ENCODE results near the gene UBASH3B.

UBASH3B gene

DNA sequence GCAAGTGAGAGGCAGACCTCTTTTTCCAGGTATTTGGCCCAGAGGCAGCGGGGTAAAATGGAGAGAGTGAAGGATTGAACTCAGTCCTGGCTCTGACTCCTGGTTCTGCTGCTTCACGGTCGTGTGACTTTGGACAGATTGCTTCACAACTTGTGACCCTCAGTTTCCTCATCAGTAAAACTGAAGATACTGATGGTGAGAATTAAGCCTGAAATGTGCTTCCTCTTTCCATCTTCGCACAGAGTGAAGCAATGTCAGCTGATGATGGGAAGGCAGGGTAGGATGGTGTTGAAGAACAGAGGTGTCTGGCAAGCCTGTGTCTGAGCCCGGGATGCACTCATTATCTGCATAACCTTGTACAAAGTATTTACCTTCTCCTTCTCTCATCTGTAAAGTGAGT is 59.0 kb downstream of the UBASH3B start:
- TF ChIP-seq GABPA (IDR thresholded peaks at IDR 0.05; ENCODE audit: low read depth) = no peak
- TF ChIP-seq, protein P1, sequence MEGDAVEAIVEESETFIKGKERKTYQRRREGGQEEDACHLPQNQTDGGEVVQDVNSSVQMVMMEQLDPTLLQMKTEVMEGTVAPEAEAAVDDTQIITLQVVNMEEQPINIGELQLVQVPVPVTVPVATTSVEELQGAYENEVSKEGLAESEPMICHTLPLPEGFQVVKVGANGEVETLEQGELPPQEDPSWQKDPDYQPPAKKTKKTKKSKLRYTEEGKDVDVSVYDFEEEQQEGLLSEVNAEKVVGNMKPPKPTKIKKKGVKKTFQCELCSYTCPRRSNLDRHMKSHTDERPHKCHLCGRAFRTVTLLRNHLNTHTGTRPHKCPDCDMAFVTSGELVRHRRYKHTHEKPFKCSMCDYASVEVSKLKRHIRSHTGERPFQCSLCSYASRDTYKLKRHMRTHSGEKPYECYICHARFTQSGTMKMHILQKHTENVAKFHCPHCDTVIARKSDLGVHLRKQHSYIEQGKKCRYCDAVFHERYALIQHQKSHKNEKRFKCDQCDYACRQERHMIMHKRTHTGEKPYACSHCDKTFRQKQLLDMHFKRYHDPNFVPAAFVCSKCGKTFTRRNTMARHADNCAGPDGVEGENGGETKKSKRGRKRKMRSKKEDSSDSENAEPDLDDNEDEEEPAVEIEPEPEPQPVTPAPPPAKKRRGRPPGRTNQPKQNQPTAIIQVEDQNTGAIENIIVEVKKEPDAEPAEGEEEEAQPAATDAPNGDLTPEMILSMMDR (IDR thresholded peaks at IDR 0.05; ENCODE audit: insufficient read depth, low read length) = no peak
- peak; percentile 79 for TF ChIP-seq POLR2AphosphoS5 (IDR thresholded peaks at IDR 0.05; ENCODE audit: low read depth)
- peak; percentile 76; the same call in 1 of the 2 replicates for TF ChIP-seq SPI1 (IDR thresholded peaks at IDR 0.05; ENCODE audit: borderline replicate concordance, low read depth)
- TF ChIP-seq, protein P2, sequence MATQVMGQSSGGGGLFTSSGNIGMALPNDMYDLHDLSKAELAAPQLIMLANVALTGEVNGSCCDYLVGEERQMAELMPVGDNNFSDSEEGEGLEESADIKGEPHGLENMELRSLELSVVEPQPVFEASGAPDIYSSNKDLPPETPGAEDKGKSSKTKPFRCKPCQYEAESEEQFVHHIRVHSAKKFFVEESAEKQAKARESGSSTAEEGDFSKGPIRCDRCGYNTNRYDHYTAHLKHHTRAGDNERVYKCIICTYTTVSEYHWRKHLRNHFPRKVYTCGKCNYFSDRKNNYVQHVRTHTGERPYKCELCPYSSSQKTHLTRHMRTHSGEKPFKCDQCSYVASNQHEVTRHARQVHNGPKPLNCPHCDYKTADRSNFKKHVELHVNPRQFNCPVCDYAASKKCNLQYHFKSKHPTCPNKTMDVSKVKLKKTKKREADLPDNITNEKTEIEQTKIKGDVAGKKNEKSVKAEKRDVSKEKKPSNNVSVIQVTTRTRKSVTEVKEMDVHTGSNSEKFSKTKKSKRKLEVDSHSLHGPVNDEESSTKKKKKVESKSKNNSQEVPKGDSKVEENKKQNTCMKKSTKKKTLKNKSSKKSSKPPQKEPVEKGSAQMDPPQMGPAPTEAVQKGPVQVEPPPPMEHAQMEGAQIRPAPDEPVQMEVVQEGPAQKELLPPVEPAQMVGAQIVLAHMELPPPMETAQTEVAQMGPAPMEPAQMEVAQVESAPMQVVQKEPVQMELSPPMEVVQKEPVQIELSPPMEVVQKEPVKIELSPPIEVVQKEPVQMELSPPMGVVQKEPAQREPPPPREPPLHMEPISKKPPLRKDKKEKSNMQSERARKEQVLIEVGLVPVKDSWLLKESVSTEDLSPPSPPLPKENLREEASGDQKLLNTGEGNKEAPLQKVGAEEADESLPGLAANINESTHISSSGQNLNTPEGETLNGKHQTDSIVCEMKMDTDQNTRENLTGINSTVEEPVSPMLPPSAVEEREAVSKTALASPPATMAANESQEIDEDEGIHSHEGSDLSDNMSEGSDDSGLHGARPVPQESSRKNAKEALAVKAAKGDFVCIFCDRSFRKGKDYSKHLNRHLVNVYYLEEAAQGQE (IDR thresholded peaks at IDR 0.05; ENCODE audit: insufficient replicate concordance, low read depth) = no peak
- Histone ChIP-seq H3K27me3 (ENCODE audit: insufficient read depth, poor library complexity, severe bottlenecking) (no peaks in the 10 kb centered on the region), H3K4me3 (replicated peaks; ENCODE audit: insufficient read depth, low read length) (no peak overlapping the region), H3K27ac (replicated peaks) (peak overlapping the region; percentile 74)
- DNase-seq (ENCODE audit: low read depth in 1 of 2, low spot score in 1 of 2) = peak; percentile 88 to 89

DNA sequence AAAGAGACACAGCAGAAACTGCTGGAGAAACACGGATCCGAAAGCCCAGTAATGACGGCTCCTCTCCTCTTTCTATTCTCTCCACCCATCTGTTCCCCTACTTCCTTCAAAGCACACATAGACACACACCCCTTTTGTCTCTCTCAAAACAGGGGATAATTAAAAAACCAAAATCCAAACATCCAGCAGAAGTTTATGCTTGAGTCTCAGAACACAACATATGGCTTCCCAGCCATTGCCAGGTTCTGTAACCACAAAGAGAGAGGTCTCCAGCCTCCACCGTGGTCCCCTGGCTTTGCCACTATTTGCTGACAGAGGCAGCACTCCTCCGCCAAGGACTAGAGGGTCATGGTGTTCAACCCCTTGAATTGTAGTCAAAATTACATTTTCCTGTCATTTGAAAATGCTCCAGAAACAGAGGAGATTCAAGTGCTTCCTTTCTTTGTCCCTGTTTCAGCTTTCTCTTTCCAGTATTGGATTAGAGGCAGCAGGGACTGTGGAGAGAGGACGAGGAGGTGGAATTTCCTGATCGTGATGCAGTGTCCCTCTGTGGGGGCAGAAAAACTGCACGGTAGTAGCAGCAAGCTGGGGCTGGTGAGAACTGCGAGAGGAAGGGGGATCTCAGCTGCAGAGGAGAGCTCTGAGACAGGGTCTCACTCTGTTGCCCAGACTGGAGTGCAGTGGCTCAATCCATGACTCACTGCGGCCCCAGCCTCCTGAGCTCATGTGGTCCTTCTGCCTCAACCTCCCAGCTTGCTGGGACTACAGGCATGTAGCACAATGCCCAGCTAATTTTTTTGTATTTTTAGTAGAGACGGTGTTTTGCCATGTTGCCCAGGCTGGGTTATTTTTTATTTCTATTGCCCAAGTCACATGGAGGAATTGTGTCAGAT is 60.3 kb downstream of the UBASH3B start:
- no peak for DNase-seq (ENCODE audit: low read depth in 1 of 2, low spot score in 1 of 2)
- no peaks in the 10 kb centered on the region for H3K27me3 ChIP-seq (ENCODE audit: insufficient read depth, poor library complexity, severe bottlenecking)

DNA sequence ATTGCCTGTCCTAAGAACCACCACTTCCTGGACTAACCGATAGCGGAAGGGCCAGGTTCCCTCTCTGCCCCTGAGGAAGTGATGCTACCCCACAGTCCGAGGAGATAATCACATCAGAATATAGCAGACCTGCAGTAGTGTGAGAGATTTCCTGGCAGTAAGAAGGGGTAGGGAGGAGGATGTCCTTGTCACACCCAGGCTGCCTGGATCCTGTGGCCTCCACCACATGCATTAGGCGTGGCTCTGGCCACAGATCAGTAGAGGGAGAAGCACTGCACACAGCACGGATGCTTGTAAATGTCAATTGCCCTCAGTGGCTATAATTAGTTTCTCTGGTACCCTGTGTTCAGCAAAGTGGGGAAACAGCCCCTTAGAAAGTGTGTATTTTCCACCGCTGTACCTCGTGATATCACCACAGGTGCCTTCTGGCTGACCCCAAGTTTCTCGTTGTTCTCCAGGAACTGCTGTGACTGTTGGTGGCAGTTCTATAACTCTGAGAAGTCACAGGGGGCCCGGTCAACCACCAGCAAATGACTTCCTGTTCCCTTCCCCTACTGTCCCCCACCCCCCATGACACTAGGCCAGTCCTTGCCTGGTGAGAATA is 61.8 kb downstream of the UBASH3B start:
- no peak overlapping the region for H3K4me3 ChIP-seq (replicated peaks; ENCODE audit: insufficient read depth, low read length)
- TF ChIP-seq SPI1 (IDR thresholded peaks at IDR 0.05; ENCODE audit: borderline replicate concordance, low read depth) (peak; percentile 78; the same call in 1 of the 2 replicates), POLR2AphosphoS5 (IDR thresholded peaks at IDR 0.05; ENCODE audit: low read depth) (peak; percentile 46), GABPA (IDR thresholded peaks at IDR 0.05; ENCODE audit: low read depth) (no peak; the same call in 1 of the 2 replicates)
- H3K27me3 ChIP-seq (ENCODE audit: insufficient read depth, poor library complexity, severe bottlenecking) = no peaks in the 10 kb centered on the region
- peak; percentile 69 to 87 for DNase-seq (ENCODE audit: low read depth in 1 of 2, low spot score in 1 of 2)
- H3K27ac ChIP-seq (replicated peaks) = peak overlapping the region; percentile 73

More for the DNA sequence above, 60.3 kb downstream of the UBASH3B start:
- Histone ChIP-seq H3K27ac (replicated peaks) (peak overlapping the region; percentile 73), H3K4me3 (replicated peaks; ENCODE audit: insufficient read depth, low read length) (no peak overlapping the region)
- TF ChIP-seq GABPA (IDR thresholded peaks at IDR 0.05; ENCODE audit: low read depth) (no peak), POLR2AphosphoS5 (IDR thresholded peaks at IDR 0.05; ENCODE audit: low read depth) (no peak), SPI1 (IDR thresholded peaks at IDR 0.05; ENCODE audit: borderline replicate concordance, low read depth) (no peak)
- TF ChIP-seq, protein P2 (IDR thresholded peaks at IDR 0.05; ENCODE audit: insufficient replicate concordance, low read depth) = no peak
- TF ChIP-seq, protein P1 (IDR thresholded peaks at IDR 0.05; ENCODE audit: insufficient read depth, low read length) = no peak

Data from HL-60 (cell line).